ENCODE measurements around the gene TACC2. TPM values are rescaled to one million over a fixed set of nuclear protein-coding genes. Genes with fewer than 3 reads are reported as not detected.

TACC2 gene
- total RNA-seq, 1 experiment from 2014 or later: not detected

GRCh38 chr10:122287570-122287969 is 298.6 kb downstream of the TACC2 start:
- Histone ChIP-seq H3K9me3 (ENCODE audit: low read length) (no peaks in the 10 kb centered on the region), H3K4me3 (ENCODE audit: low read length) (no peak overlapping the region), H3K4me2 (ENCODE audit: low read depth, low read length, poor library complexity, severe bottlenecking) (no peak overlapping the region), H2AFZ (ENCODE audit: low read length) (no peak overlapping the region), H3K27me3 (ENCODE audit: low read length) (no peaks in the 10 kb centered on the region), H3K27ac (ENCODE audit: low read length) (no peak overlapping the region), H4K20me1 (ENCODE audit: insufficient read depth, low read depth, low read length) (no peaks in the 10 kb centered on the region), H3K4me1 (ENCODE audit: low read length) (no peaks in the 10 kb centered on the region), H3K36me3 (ENCODE audit: insufficient read depth, low read length) (no peaks in the 10 kb centered on the region), H3K9ac (ENCODE audit: low read length) (no peak overlapping the region), H3K79me2 (ENCODE audit: low read length) (no peaks in the 10 kb centered on the region), H3K9me2 (replicated peaks; ENCODE audit: insufficient read depth, low read length) (no peaks in the 10 kb centered on the region)
- no peak for DNase-seq

GRCh38 chr10:122288262-122288661 is 299.3 kb downstream of the TACC2 start:
- H3K9me2 ChIP-seq (replicated peaks; ENCODE audit: insufficient read depth, low read length): no peaks in the 10 kb centered on the region
- no peak overlapping the region for H3K4me3 ChIP-seq (ENCODE audit: low read length)
- H3K36me3 ChIP-seq (ENCODE audit: insufficient read depth, low read length): no peaks in the 10 kb centered on the region
- H3K27me3 ChIP-seq (ENCODE audit: low read length): no peaks in the 10 kb centered on the region
- no peak for DNase-seq
- H3K4me2 ChIP-seq (ENCODE audit: low read depth, low read length, poor library complexity, severe bottlenecking): no peak overlapping the region
- H3K4me1 ChIP-seq (ENCODE audit: low read length): no peaks in the 10 kb centered on the region
- no peak overlapping the region for H2AFZ ChIP-seq (ENCODE audit: low read length)
- no peak overlapping the region for H3K27ac ChIP-seq (ENCODE audit: low read length)
- no peaks in the 10 kb centered on the region for H4K20me1 ChIP-seq (ENCODE audit: insufficient read depth, low read depth, low read length)
- no peaks in the 10 kb centered on the region for H3K79me2 ChIP-seq (ENCODE audit: low read length)
- H3K9ac ChIP-seq (ENCODE audit: low read length): no peak overlapping the region
- H3K9me3 ChIP-seq (ENCODE audit: low read length): no peaks in the 10 kb centered on the region

- no peak overlapping the region for H3K9ac ChIP-seq (ENCODE audit: low read length)
- no peaks in the 10 kb centered on the region for H3K36me3 ChIP-seq (ENCODE audit: insufficient read depth, low read length)
- DNase-seq: no peak
Measured at GRCh38 chr10:122288917-122289316, 300.0 kb downstream of the TACC2 start.

GRCh38 chr10:122290334-122290733 is 301.4 kb downstream of the TACC2 start:
- H3K9me3 ChIP-seq (ENCODE audit: low read length): no peaks in the 10 kb centered on the region
- no peaks in the 10 kb centered on the region for H3K27me3 ChIP-seq (ENCODE audit: low read length)
- H3K4me1 ChIP-seq (ENCODE audit: low read length): no peaks in the 10 kb centered on the region
- H3K9me2 ChIP-seq (replicated peaks; ENCODE audit: insufficient read depth, low read length): no peaks in the 10 kb centered on the region
- no peak overlapping the region for H3K4me2 ChIP-seq (ENCODE audit: low read depth, low read length, poor library complexity, severe bottlenecking)
- no peaks in the 10 kb centered on the region for H3K79me2 ChIP-seq (ENCODE audit: low read length)
- no peak for DNase-seq
- H3K9ac ChIP-seq (ENCODE audit: low read length): no peak overlapping the region
- no peak overlapping the region for H3K4me3 ChIP-seq (ENCODE audit: low read length)
- no peak overlapping the region for H2AFZ ChIP-seq (ENCODE audit: low read length)
- H3K27ac ChIP-seq (ENCODE audit: low read length): no peak overlapping the region
- H4K20me1 ChIP-seq (ENCODE audit: insufficient read depth, low read depth, low read length): no peaks in the 10 kb centered on the region
- H3K36me3 ChIP-seq (ENCODE audit: insufficient read depth, low read length): no peaks in the 10 kb centered on the region

More at GRCh38 chr10:122288917-122289316, 300.0 kb downstream of the TACC2 start:
- H3K4me1 ChIP-seq (ENCODE audit: low read length): no peaks in the 10 kb centered on the region
- H3K4me2 ChIP-seq (ENCODE audit: low read depth, low read length, poor library complexity, severe bottlenecking): no peak overlapping the region
- H3K79me2 ChIP-seq (ENCODE audit: low read length): no peaks in the 10 kb centered on the region
- H3K27ac ChIP-seq (ENCODE audit: low read length): no peak overlapping the region
- H4K20me1 ChIP-seq (ENCODE audit: insufficient read depth, low read depth, low read length): no peaks in the 10 kb centered on the region
- no peaks in the 10 kb centered on the region for H3K27me3 ChIP-seq (ENCODE audit: low read length)
- no peak overlapping the region for H2AFZ ChIP-seq (ENCODE audit: low read length)
- no peaks in the 10 kb centered on the region for H3K9me2 ChIP-seq (replicated peaks; ENCODE audit: insufficient read depth, low read length)
- H3K4me3 ChIP-seq (ENCODE audit: low read length): no peak overlapping the region
- no peaks in the 10 kb centered on the region for H3K9me3 ChIP-seq (ENCODE audit: low read length)

- H3K27ac ChIP-seq (ENCODE audit: low read length): no peak overlapping the region
- no peaks in the 10 kb centered on the region for H3K27me3 ChIP-seq (ENCODE audit: low read length)
- H3K36me3 ChIP-seq (ENCODE audit: insufficient read depth, low read length): no peaks in the 10 kb centered on the region
- no peaks in the 10 kb centered on the region for H3K9me2 ChIP-seq (replicated peaks; ENCODE audit: insufficient read depth, low read length)
- DNase-seq: no peak
- H3K4me2 ChIP-seq (ENCODE audit: low read depth, low read length, poor library complexity, severe bottlenecking): no peak overlapping the region
- no peak overlapping the region for H3K9ac ChIP-seq (ENCODE audit: low read length)
- H4K20me1 ChIP-seq (ENCODE audit: insufficient read depth, low read depth, low read length): no peaks in the 10 kb centered on the region
- no peak overlapping the region for H3K4me3 ChIP-seq (ENCODE audit: low read length)
- no peaks in the 10 kb centered on the region for H3K4me1 ChIP-seq (ENCODE audit: low read length)
- H3K79me2 ChIP-seq (ENCODE audit: low read length): no peaks in the 10 kb centered on the region
- H3K9me3 ChIP-seq (ENCODE audit: low read length): no peaks in the 10 kb centered on the region
- H2AFZ ChIP-seq (ENCODE audit: low read length): no peak overlapping the region
Measured at GRCh38 chr10:122290833-122291532, 302.0 kb downstream of the TACC2 start.

GRCh38 chr10:122291739-122292138 is 302.8 kb downstream of the TACC2 start:
- Histone ChIP-seq H3K4me1 (ENCODE audit: low read length) (no peaks in the 10 kb centered on the region), H3K9ac (ENCODE audit: low read length) (no peak overlapping the region), H3K4me2 (ENCODE audit: low read depth, low read length, poor library complexity, severe bottlenecking) (no peak overlapping the region), H3K4me3 (ENCODE audit: low read length) (no peak overlapping the region), H4K20me1 (ENCODE audit: insufficient read depth, low read depth, low read length) (no peaks in the 10 kb centered on the region), H3K9me3 (ENCODE audit: low read length) (no peaks in the 10 kb centered on the region), H3K27me3 (ENCODE audit: low read length) (no peaks in the 10 kb centered on the region), H3K27ac (ENCODE audit: low read length) (no peak overlapping the region), H3K79me2 (ENCODE audit: low read length) (no peaks in the 10 kb centered on the region), H2AFZ (ENCODE audit: low read length) (no peak overlapping the region), H3K9me2 (replicated peaks; ENCODE audit: insufficient read depth, low read length) (no peaks in the 10 kb centered on the region), H3K36me3 (ENCODE audit: insufficient read depth, low read length) (no peaks in the 10 kb centered on the region)
- DNase-seq: no peak

GRCh38 chr10:122292376-122292775 is 303.4 kb downstream of the TACC2 start:
- DNase-seq: no peak
- Histone ChIP-seq H3K79me2 (ENCODE audit: low read length) (no peaks in the 10 kb centered on the region), H3K9me3 (ENCODE audit: low read length) (no peaks in the 10 kb centered on the region), H3K36me3 (ENCODE audit: insufficient read depth, low read length) (no peaks in the 10 kb centered on the region), H3K27me3 (ENCODE audit: low read length) (no peaks in the 10 kb centered on the region), H3K9me2 (replicated peaks; ENCODE audit: insufficient read depth, low read length) (no peaks in the 10 kb centered on the region), H3K4me3 (ENCODE audit: low read length) (no peak overlapping the region), H4K20me1 (ENCODE audit: insufficient read depth, low read depth, low read length) (no peaks in the 10 kb centered on the region), H3K4me1 (ENCODE audit: low read length) (no peaks in the 10 kb centered on the region), H2AFZ (ENCODE audit: low read length) (no peak overlapping the region), H3K27ac (ENCODE audit: low read length) (no peak overlapping the region), H3K9ac (ENCODE audit: low read length) (no peak overlapping the region), H3K4me2 (ENCODE audit: low read depth, low read length, poor library complexity, severe bottlenecking) (no peak overlapping the region)

GRCh38 chr10:122293156-122293960 is 304.4 kb downstream of the TACC2 start:
- no peak for DNase-seq
- Histone ChIP-seq H3K79me2 (ENCODE audit: low read length) (no peaks in the 10 kb centered on the region), H3K9me2 (replicated peaks; ENCODE audit: insufficient read depth, low read length) (no peaks in the 10 kb centered on the region), H3K27ac (ENCODE audit: low read length) (no peak overlapping the region), H3K9me3 (ENCODE audit: low read length) (no peaks in the 10 kb centered on the region), H3K9ac (ENCODE audit: low read length) (no peak overlapping the region), H3K4me1 (ENCODE audit: low read length) (no peaks in the 10 kb centered on the region), H3K27me3 (ENCODE audit: low read length) (no peaks in the 10 kb centered on the region; the same call in 1 of the 2 replicates), H3K4me2 (ENCODE audit: low read depth, low read length, poor library complexity, severe bottlenecking) (no peak overlapping the region), H3K36me3 (ENCODE audit: insufficient read depth, low read length) (no peaks in the 10 kb centered on the region), H3K4me3 (ENCODE audit: low read length) (no peak overlapping the region), H4K20me1 (ENCODE audit: insufficient read depth, low read depth, low read length) (no peaks in the 10 kb centered on the region; the same call in 1 of the 2 replicates), H2AFZ (ENCODE audit: low read length) (no peak overlapping the region)
